AG04449 (cell line): ENCODE results near the gene CLIC1.

ENCODE experiments used
- CTCF ChIA-PET: fragments of 350-600 bp; formaldehyde crosslinking; extraction: SDS; loops from one replicate; lab custom pipeline; 2021; ENCODE audit warnings: antibody characterized with exemption; lab: Yijun Ruan, JAX
- POLR2A ChIA-PET: fragments of 400-600, 350-600 bp; formaldehyde crosslinking; extraction: SDS; loops from one replicate; lab custom pipeline; 2020; ENCODE audit warnings: antibody characterized with exemption, inconsistent platforms; lab: Yijun Ruan, JAX
- DNase-seq: peaks from one replicate; pipeline ENCODE4 v3.0.0-alpha.2; 2010; ENCODE audit warnings: low read depth, low spot score
- H3K4me3 ChIP-seq: 2 replicates; pipeline ENCODE4 v1.5.1; 2011; ENCODE audit warnings: low read depth, mild to moderate bottlenecking, control low read depth, low read length
- TF ChIP-seq, protein P1 (sequence below): IDR thresholded peaks from one replicate; pipeline ENCODE4 v1.5.1; 2011; ENCODE audit warnings: mild to moderate bottlenecking, moderate library complexity, low read length, control low read depth, inconsistent platforms; ENCODE audit not compliant: insufficient read depth; ENCODE audit errors: missing control alignments

The CLIC1 gene

DNA sequence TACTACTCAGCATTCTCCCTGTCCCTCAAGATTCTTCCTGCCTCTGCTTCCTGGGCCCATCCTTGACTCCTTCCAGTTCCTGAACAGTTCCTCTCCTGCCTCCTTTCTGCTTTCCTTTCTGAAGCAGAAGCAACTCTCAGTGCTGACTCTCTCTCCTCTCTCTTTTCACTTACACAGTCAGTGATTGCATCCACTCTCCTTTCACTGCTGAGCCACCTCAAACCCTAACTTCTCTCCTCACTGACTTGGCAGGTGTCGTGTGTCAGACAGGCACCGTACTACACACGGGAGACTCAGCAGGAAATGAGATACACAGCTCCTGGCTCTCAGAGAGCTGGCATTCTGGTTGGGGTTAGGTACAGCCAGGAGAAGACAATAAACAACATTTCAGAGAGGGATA lies 38.8 kb downstream of the CLIC1 start:
- ChIA-PET POLR2A (no interaction called here), CTCF (interaction anchor here (1.1 kb wide), 1 partner anchor 7 kb away, joined by 4 read pairs; no protein-coding TSS in a partner anchor)
- TF ChIP-seq, protein P1, sequence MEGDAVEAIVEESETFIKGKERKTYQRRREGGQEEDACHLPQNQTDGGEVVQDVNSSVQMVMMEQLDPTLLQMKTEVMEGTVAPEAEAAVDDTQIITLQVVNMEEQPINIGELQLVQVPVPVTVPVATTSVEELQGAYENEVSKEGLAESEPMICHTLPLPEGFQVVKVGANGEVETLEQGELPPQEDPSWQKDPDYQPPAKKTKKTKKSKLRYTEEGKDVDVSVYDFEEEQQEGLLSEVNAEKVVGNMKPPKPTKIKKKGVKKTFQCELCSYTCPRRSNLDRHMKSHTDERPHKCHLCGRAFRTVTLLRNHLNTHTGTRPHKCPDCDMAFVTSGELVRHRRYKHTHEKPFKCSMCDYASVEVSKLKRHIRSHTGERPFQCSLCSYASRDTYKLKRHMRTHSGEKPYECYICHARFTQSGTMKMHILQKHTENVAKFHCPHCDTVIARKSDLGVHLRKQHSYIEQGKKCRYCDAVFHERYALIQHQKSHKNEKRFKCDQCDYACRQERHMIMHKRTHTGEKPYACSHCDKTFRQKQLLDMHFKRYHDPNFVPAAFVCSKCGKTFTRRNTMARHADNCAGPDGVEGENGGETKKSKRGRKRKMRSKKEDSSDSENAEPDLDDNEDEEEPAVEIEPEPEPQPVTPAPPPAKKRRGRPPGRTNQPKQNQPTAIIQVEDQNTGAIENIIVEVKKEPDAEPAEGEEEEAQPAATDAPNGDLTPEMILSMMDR: no peak
- H3K4me3 ChIP-seq: no peak overlapping the region
- DNase-seq: no peak

DNA sequence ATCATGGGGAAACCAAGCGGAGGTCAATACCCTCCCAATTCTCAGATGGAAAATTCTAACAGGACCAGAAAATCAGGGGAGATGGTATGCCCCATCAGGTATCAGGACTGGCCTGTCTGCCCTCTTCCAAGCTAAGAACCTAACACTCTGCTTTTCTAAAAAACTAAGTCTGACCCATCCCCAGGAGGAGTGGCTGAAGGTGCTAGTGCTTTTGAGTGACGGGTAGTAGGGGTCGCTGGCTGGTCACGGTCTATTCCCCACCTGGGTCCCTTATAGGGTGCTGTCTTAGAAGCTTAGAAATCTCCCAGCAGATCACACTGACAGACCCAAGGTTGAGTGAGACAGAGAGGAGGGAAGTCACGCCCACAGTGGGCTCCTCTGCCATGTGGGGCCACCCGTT lies 42.8 kb downstream of the CLIC1 start:
- H3K4me3 ChIP-seq: no peak overlapping the region
- DNase-seq: no peak
- TF ChIP-seq, protein P1: no peak
- POLR2A ChIA-PET: interaction anchor here (1.9 kb wide), 1 partner anchor 9 kb away, joined by 6 read pairs; the partner anchor contains the start of gene ABHD16A
- CTCF ChIA-PET: interaction anchor here (1.4 to 4.4 kb wide), 5 partner anchors 12 to 102 kb away, joined by 3 to 29 read pairs (median 4); partner anchors contain the start of genes LY6G5C and VARS1

DNA sequence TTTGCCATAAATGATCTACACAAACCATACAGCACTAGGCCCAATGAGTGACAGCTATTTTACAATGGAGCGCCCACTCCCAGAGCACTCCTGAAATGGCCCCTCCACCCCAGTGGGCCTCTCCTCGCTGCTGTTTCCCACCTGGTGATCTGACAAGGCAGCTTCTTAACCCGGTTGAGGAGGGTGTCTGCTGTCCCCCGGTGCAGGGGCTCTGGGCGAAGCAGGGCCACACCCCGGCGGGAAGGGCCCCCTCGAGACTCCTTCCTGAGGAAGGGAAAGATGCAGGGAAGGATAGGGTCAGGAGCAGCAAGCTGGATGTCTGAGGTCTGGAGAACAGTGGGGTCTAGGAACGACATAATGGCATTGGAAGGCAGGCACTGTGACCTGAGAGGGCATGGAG lies 43.4 kb downstream of the CLIC1 start:
- ChIA-PET POLR2A (interaction anchor here (1.9 kb wide), 1 partner anchor 10 kb away, joined by 6 read pairs; the partner anchor contains the start of gene ABHD16A), CTCF (interaction anchor here (1.0 to 4.4 kb wide), 5 partner anchors 9 to 137 kb away, joined by 3 to 29 read pairs (median 5); partner anchors contain the start of gene LY6G5C)
- TF ChIP-seq, protein P1: no peak
- DNase-seq: no peak
- no peak overlapping the region for H3K4me3 ChIP-seq

DNA sequence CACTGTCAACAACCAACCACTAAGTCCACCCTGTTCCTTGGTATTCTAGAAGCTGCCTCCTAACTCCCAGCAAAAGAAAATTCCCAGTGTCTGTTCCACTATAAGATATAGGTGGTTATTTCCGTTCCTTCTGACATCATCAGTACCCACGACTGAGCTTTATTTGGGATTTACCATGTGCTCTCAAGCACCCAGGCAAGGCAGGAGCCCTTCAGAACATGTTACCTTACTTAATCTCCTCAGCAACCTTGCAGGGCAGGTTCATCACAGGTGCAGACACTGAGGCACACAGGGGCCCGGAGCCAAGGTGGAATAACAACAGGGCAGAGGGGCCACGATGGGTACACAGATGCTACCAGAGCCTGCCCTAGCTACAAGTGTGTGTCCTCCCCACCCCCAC lies 44.0 kb downstream of the CLIC1 start:
- POLR2A ChIA-PET: no interaction called here
- no peak for DNase-seq
- H3K4me3 ChIP-seq: no peak overlapping the region
- CTCF ChIA-PET: interaction anchor here (1.0 to 4.4 kb wide), 4 partner anchors 9 to 137 kb away, joined by 3 to 29 read pairs (median 6); partner anchors contain the start of gene LY6G5C
- TF ChIP-seq, protein P1: no peak

DNA sequence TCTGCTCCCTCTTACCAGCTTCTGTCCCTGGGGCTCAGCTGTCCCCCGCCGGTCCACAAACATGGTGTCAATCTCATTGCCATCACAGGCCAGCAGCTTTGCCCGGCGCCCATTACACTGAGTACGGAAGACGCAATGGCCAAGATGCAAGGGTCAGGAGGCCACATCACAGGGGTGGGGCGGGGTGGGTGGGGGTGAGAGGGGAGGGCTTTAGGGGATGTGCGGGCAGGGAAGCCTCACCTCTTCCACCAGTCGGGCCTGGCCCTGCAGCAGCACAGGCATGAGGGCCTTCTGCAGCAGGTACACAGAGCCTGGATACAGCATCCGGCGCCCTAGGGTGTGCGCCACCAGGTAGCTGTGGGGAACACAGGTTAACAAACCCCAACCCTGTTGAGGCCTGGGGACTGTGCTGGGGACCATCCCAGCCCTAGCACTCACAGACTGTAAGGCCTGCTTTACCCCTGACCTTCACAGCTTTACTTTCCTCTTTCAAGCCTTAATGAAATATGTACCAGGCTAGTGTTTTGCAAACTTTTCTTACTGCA lies 44.7 kb downstream of the CLIC1 start:
- ChIA-PET CTCF (interaction anchor here (0.8 to 4.4 kb wide), 7 partner anchors 9 to 138 kb away, joined by 3 to 29 read pairs (median 6); partner anchors contain the start of gene LY6G5C), POLR2A (interaction anchor here (1.1 kb wide), 1 partner anchor 11 kb away, joined by 3 read pairs; the partner anchor contains the start of gene ABHD16A)
- no peak for DNase-seq
- TF ChIP-seq, protein P1: no peak
- H3K4me3 ChIP-seq: no peak overlapping the region

DNA sequence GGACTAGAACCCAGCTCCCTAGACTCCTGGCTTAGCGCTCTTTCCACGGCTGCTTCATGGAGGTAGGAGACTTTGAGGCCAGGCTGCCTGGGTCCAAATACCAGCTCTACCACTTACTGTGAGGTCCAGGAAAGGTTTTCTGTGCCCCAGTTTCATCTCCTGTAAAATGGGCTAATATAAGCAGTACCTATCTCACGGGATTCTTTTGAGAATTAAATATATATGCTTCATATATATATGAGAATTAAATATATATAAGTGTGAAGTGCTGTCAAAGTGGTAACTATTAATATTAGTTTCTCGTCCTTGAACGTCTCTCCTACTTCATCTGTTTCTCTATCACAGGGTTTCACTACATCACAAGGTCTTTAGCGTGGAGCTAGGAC lies 45.3 kb downstream of the CLIC1 start:
- ChIA-PET POLR2A (interaction anchor here (1.1 kb wide), 1 partner anchor 12 kb away, joined by 3 read pairs; the partner anchor contains the start of gene ABHD16A), CTCF (interaction anchor here (0.8 to 4.4 kb wide), 7 partner anchors 7 to 136 kb away, joined by 4 to 29 read pairs (median 8); partner anchors contain the start of genes ABHD16A, HSPA1B and LY6G5C)
- TF ChIP-seq, protein P1: no peak
- no peak for DNase-seq
- H3K4me3 ChIP-seq: no peak overlapping the region
